HepG2 (cell line): Measurements from ENCODE around the gene IFITM5. TPM values are rescaled to one million over a fixed set of nuclear protein-coding genes. Genes with fewer than 3 reads are reported as not detected.

Experiments
- ATAC-seq: fragments of 200-7000 bp; cut with Tn5 transposase; 3 replicates; pipeline ENCODE4 v1.9.1; 2020; ENCODE audit warnings: mild to moderate bottlenecking, moderate library complexity
- BruUV-seq: library from RNA; stranded (reverse); fragments of 400-500 nt; replicated peaks from 2 replicates; lab custom pipeline; 2021; lab: Mats Ljungman, UMichigan
- CTCF ChIA-PET: fragments of 300-600 bp; formaldehyde crosslinking; extraction: SDS; loops from one replicate; lab custom pipeline; 2021; ENCODE audit warnings: low total read pairs, inconsistent platforms, low intra/inter-chr PET ratio; lab: Yijun Ruan, JAX
- POLR2A ChIA-PET: fragments of 350-600 bp; sonication (Branson Sonifier 250); formaldehyde crosslinking; loops from one replicate; lab custom pipeline; 2020; ENCODE audit warnings: antibody characterized with exemption, inconsistent platforms; lab: Yijun Ruan, JAX
- DNase-seq: peaks from one replicate; pipeline ENCODE4 v3.0.0-alpha.2; 2015; ENCODE audit warnings: low spot score
- FAIRE-seq: peaks from 3 replicates; lab custom pipeline; 2011; peaks lifted over from hg19 to GRCh38; lab: Jason Lieb, UNC
- H2AFZ ChIP-seq: one replicate; pipeline ENCODE4 v1.6.1; 2011; ENCODE audit warnings: low read length, inconsistent platforms
- H3K27ac ChIP-seq: fragments of 300-600 bp; 3 replicates; pipeline ENCODE4 v1.8.0; 2011; ENCODE audit warnings: mixed run types, mild to moderate bottlenecking, mixed read lengths, low read length, inconsistent platforms; ENCODE audit not compliant: insufficient read depth; ENCODE audit errors: extremely low read length
- H3K27me3 ChIP-seq, 2 experiments: fragments of 200-600 bp in 1 of 2; 2 replicates in 1 of 2; 3 replicates in 1 of 2; pipeline versions ENCODE4 v1.6.0 to v1.8.0; 2011; ENCODE audit warnings: low read length in 2 of 2, mild to moderate bottlenecking in 2 of 2, moderate library complexity in 2 of 2, inconsistent platforms in 1 of 2; ENCODE audit not compliant: insufficient read depth in 2 of 2, control insufficient read depth in 1 of 2
- H3K36me3 ChIP-seq, 2 experiments: fragments of 200-600 bp in 1 of 2; replicated peaks in 1 of 2; 2 replicates in 1 of 2; 3 replicates in 1 of 2; pipeline versions ENCODE4 v1.5.1 to v1.8.0; 2011; ENCODE audit warnings: low read length in 2 of 2, inconsistent platforms in 1 of 2; ENCODE audit not compliant: insufficient read depth in 2 of 2, control insufficient read depth in 1 of 2
- H3K4me1 ChIP-seq: 2 replicates; pipeline ENCODE4 v1.5.1; 2012; ENCODE audit warnings: low read length, inconsistent platforms; ENCODE audit not compliant: insufficient read depth
- H3K4me2 ChIP-seq: 2 replicates; pipeline ENCODE4 v1.6.0; 2011; ENCODE audit warnings: low read depth, low read length, inconsistent platforms
- H3K4me3 ChIP-seq, 3 experiments: fragments of 200-600 bp in 1 of 3; sonication (generic), shearing (Covaris generic) in 1 of 3; replicated peaks in 1 of 3; 2 replicates each; pipeline ENCODE4 v1.5.1; 2011 to 2016; ENCODE audit warnings: low read length in 3 of 3, inconsistent platforms in 2 of 3, low read depth in 2 of 3, mild to moderate bottlenecking in 2 of 3, control low read depth in 1 of 3, mixed read lengths in 1 of 3; ENCODE audit not compliant: insufficient read depth in 1 of 3
- H3K79me2 ChIP-seq: one replicate; pipeline ENCODE4 v1.6.1; 2011; ENCODE audit warnings: low read length, inconsistent platforms; ENCODE audit not compliant: insufficient read depth
- H3K9ac ChIP-seq: 2 replicates; pipeline ENCODE4 v1.6.0; 2011; ENCODE audit warnings: mild to moderate bottlenecking, low read depth, low read length, inconsistent platforms; ENCODE audit not compliant: insufficient read depth
- H3K9me3 ChIP-seq: 2 replicates; pipeline ENCODE4 v1.5.1; 2012; ENCODE audit warnings: mild to moderate bottlenecking, low read length
- H4K20me1 ChIP-seq: 2 replicates; pipeline ENCODE4 v1.6.0; 2011; ENCODE audit warnings: inconsistent platforms, mild to moderate bottlenecking, low read length, moderate library complexity; ENCODE audit not compliant: insufficient read depth
- ATM ChIP-seq: fragments of 450-650 bp; IDR thresholded peaks from 2 replicates; pipeline ENCODE4 v1.7.1; 2017; ENCODE audit warnings: mild to moderate bottlenecking, borderline replicate concordance
- DNMT1 ChIP-seq: sonication (generic); formaldehyde crosslinking; IDR thresholded peaks from 2 replicates; pipeline ENCODE4 v1.5.1; 2020; ENCODE audit warnings: mild to moderate bottlenecking, missing genetic modification reagents
- EEA1 ChIP-seq: sonication (generic); formaldehyde crosslinking; IDR thresholded peaks from 2 replicates; pipeline ENCODE4 v1.5.1; 2020; ENCODE audit warnings: mild to moderate bottlenecking, missing genetic modification reagents, borderline replicate concordance
- MTF2 ChIP-seq: sonication (generic); formaldehyde crosslinking; IDR thresholded peaks from 2 replicates; pipeline ENCODE4 v1.5.0; 2020; ENCODE audit warnings: missing genetic modification reagents, borderline replicate concordance
- PATZ1 ChIP-seq: sonication (generic); formaldehyde crosslinking; IDR thresholded peaks from 2 replicates; pipeline ENCODE4 v1.4.0; 2020; ENCODE audit warnings: missing genetic modification reagents
- POLR2AphosphoS5 ChIP-seq: IDR thresholded peaks from 2 replicates; pipeline ENCODE4 v1.6.1; 2012; ENCODE audit warnings: low read depth, low read length
- YY1 ChIP-seq: IDR thresholded peaks from 2 replicates; pipeline ENCODE4 v1.6.1; 2011; ENCODE audit warnings: low read length, low read depth, moderate library complexity, mild to moderate bottlenecking; ENCODE audit not compliant: insufficient read depth, insufficient replicate concordance
- ZFP91 ChIP-seq: sonication (generic); formaldehyde crosslinking; IDR thresholded peaks from 2 replicates; pipeline ENCODE4 v1.9.0; 2022; ENCODE audit warnings: missing genetic modification reagents, mild to moderate bottlenecking, borderline replicate concordance
- ZIK1 ChIP-seq: sonication (generic); formaldehyde crosslinking; IDR thresholded peaks from 2 replicates; pipeline ENCODE4 v1.5.0; 2020; ENCODE audit warnings: mild to moderate bottlenecking, low read depth, missing genetic modification reagents, borderline replicate concordance
- ZNF33A ChIP-seq: sonication (generic); formaldehyde crosslinking; IDR thresholded peaks from 2 replicates; pipeline ENCODE4 v1.5.1; 2020; ENCODE audit warnings: missing genetic modification reagents, mild to moderate bottlenecking, moderate library complexity, borderline replicate concordance
- ZNF552 ChIP-seq: sonication (generic); formaldehyde crosslinking; IDR thresholded peaks from 2 replicates; pipeline ENCODE4 v1.9.0; 2022; ENCODE audit warnings: missing genetic modification reagents, mild to moderate bottlenecking, borderline replicate concordance
- ZNF747 ChIP-seq: sonication (generic); formaldehyde crosslinking; IDR thresholded peaks from 2 replicates; pipeline ENCODE4 v1.8.1; 2023; ENCODE audit warnings: missing genetic modification reagents, mild to moderate bottlenecking, borderline replicate concordance
- WGBS: methylation state at CpG from one replicate; pipeline ENCODE4 v1.1.6; 2017; ENCODE audit warnings: low lambda C conversion rate; 5-methylcytosine and 5-hydroxymethylcytosine counted together
- in situ Hi-C: cut with HindIII; loops from 2 replicates; pipeline ENCODE4 v1.10.0; 2017; ENCODE audit warnings: low pct_unique_long_range_greater_than_20kb; ENCODE audit not compliant: extremely low pct_ligation_motif_present
- intact Hi-C: fragments of 100-400 bp; cut with micrococcal nuclease; formaldehyde crosslinking; loops from one replicate; pipeline ENCODE4 v1.10.0; 2022; ENCODE audit not compliant: unreplicated experiment
- polyA plus RNA-seq, 8 experiments: library from polyadenylated mRNA; depleted of rRNA in 3 of 8; stranded (reverse) in 7 of 8; unstranded in 1 of 8; fragments of >200 nt; fragmentation: Illumina TruSeq in 4 of 8; extraction: Trizol in 4 of 8; gene quantifications; 2 replicates each; pipeline versions ENCODE4 v1.2.1 to v1.2.3, GENCODE V29; 2011 to 2016; ENCODE audit warnings: low read depth in 4 of 8, missing spikeins in 1 of 8, mixed read lengths in 1 of 8; ENCODE audit not compliant: insufficient read depth in 1 of 8
- total RNA-seq, 5 experiments: library from RNA; depleted of rRNA; stranded (reverse); fragments of >200 nt; fragmentation: Illumina TruSeq; extraction: Trizol; gene quantifications; 2 replicates each; pipeline ENCODE4 v1.2.3, GENCODE V29; 2016; ENCODE audit warnings: low read depth in 1 of 5

IFITM5 gene
- total and polyA plus RNA-seq, 2 of the 13 experiments (the other 11 are each of a cell fraction or from before 2014, with no cell fraction given): not detected

GRCh38 chr11:289398-289711 is 10.0 kb downstream of the IFITM5 start:
- H3K27ac ChIP-seq: no peak overlapping the region
- ATAC-seq: no peak
- H3K9me3 ChIP-seq: no peaks in the 10 kb centered on the region
- peak overlapping the region in 2 of 3 experiments; percentile 57 to 58; a peak in 4 of 6 replicates for H3K4me3 ChIP-seq
- H3K36me3 ChIP-seq: 0 out of 5 replicates have a peak, but pooled peaks cover 0 to 2% of the 10 kb centered on the region in 2 experiments
- no TSS peak for BruUV-seq
- POLR2A ChIA-PET: no interaction called here
- peaks cover 34% of the 10 kb centered on the region for H3K4me1 ChIP-seq
- WGBS: 44% methylated on average over 4 of the region's 14 CpGs
- H3K4me2 ChIP-seq: peak overlapping the region; percentile 72
- DNase-seq: no peak
- H3K27me3 ChIP-seq: peaks cover 5 to 39% of the 10 kb centered on the region in 2 experiments; a peak in 4 of 5 replicates
- peak overlapping the region; percentile 55; the same call in 1 of the 2 replicates for H3K9ac ChIP-seq
- CTCF ChIA-PET: no interaction called here
- intact Hi-C loops: no loop called here
- H2AFZ ChIP-seq: no peak overlapping the region
- in situ Hi-C loops: no loop called here
- FAIRE-seq: no peak
- no peaks in the 10 kb centered on the region for H4K20me1 ChIP-seq
- H3K79me2 ChIP-seq: no peaks in the 10 kb centered on the region
- TF ChIP-seq EEA1 (CRISPR knock-in tag): no peak
- TF ChIP-seq ZNF747 (CRISPR knock-in tag): no peak
- TF ChIP-seq ATM: no peak
- no peak for TF ChIP-seq ZNF552 (CRISPR knock-in tag)

- ChIA-PET CTCF (no interaction called here), POLR2A (no interaction called here)
- peak within 1 kb of the TSS; percentile 56; the same call in 1 of the 2 replicates for H3K9ac ChIP-seq
- H3K36me3 ChIP-seq: 0 out of 5 replicates have a peak, but pooled peaks cover 0 to 2% of the 10 kb centered on the region in 2 experiments
- no peaks in the 10 kb centered on the region for H3K79me2 ChIP-seq
- WGBS: 0% methylated on average over 7 of the region's 112 CpGs
- intact Hi-C loops: no loop called here
- H3K27ac ChIP-seq: no peak within 1 kb of the TSS
- ATAC-seq: peak; percentile 54
- no peak for FAIRE-seq
- peak within 1 kb of the TSS; percentile 50 to 75 (median 58); a peak in 5 of 6 replicates for H3K4me3 ChIP-seq
- H2AFZ ChIP-seq: no peak within 1 kb of the TSS
- peaks cover 5 to 45% of the 10 kb centered on the region in 2 experiments; a peak in 4 of 5 replicates for H3K27me3 ChIP-seq
- H3K9me3 ChIP-seq: no peaks in the 10 kb centered on the region
- H4K20me1 ChIP-seq: no peaks in the 10 kb centered on the region
- in situ Hi-C loops: no loop called here
- no TSS peak for BruUV-seq
- peak within 1 kb of the TSS; percentile 95 for H3K4me2 ChIP-seq
- DNase-seq: no peak
- peaks cover 40% of the 10 kb centered on the region for H3K4me1 ChIP-seq
- TF ChIP-seq DNMT1 (CRISPR knock-in tag) (no peak), PATZ1 (CRISPR knock-in tag) (peak; percentile 18; the same call in 1 of the 2 replicates), POLR2AphosphoS5 (0 out of 2 replicates have a peak, but pooled peaks have one; percentile 33), ZNF33A (CRISPR knock-in tag) (no peak), YY1 (no peak), ZFP91 (peak; percentile 35; the same call in 1 of the 2 replicates), ZIK1 (CRISPR knock-in tag) (0 out of 2 replicates have a peak, but pooled peaks have one; percentile 30), MTF2 (CRISPR knock-in tag) (0 out of 2 replicates have a peak, but pooled peaks have one; percentile 66)
These were observed 10.6 kb downstream of the IFITM5 start, which contains the start of gene PGGHG for GRCh38 chr11:288478-289397. Gene PGGHG, plus strand, starts transcription at chr11:289126. Its CDS starts 691 bp downstream, at chr11:289817.
